Mucosa of descending colon (tissue), 3 donors: ENCODE measurements around the gene POU5F1. TPM values are rescaled to one million over a fixed set of nuclear protein-coding genes. Genes with fewer than 3 reads are reported as not detected.
"Not testable (repeated sequence)": the region's sequence is repeated elsewhere in the genome, so short reads cannot be mapped to it uniquely, and the experiment has no call there.

Experiments
- ATAC-seq: fragments of 200-7000 bp; cut with Tn5 transposase; one replicate; pipeline ENCODE4 v1.9.1; 2020; ENCODE audit warnings: mild to moderate bottlenecking, moderate library complexity
- DNase-seq, 3 donors: peaks; one replicate each; pipeline ENCODE4 v3.0.0-alpha.2; 2020
- H3K36me3 ChIP-seq: fragments of 200-600 bp; one replicate; pipeline ENCODE4 v1.8.0; 2021; ENCODE audit warnings: low read depth, mild to moderate bottlenecking
- H3K4me1 ChIP-seq: fragments of 200-600 bp; one replicate; pipeline ENCODE4 v1.8.0; 2021; ENCODE audit warnings: low read depth, mild to moderate bottlenecking
- H3K4me3 ChIP-seq: fragments of 200-600 bp; one replicate; pipeline ENCODE4 v1.8.0; 2021; ENCODE audit warnings: mild to moderate bottlenecking
- H3K9me3 ChIP-seq: fragments of 200-600 bp; one replicate; pipeline ENCODE4 v1.8.0; 2021; ENCODE audit warnings: mild to moderate bottlenecking
- intact Hi-C, 2 donors: fragments of 100-400 bp; cut with DNase I in 1 of 2; cut with micrococcal nuclease in 1 of 2; formaldehyde crosslinking; loops; one replicate each; pipeline versions ENCODE4 v1.11.0 to v1.11.1; 2022; cut with DNase I, micrococcal nuclease
- long read RNA-seq, 2 donors: library from polyadenylated mRNA; unstranded; transcript quantifications; one replicate each; pipeline ENCODE4 v2.0.0, GENCODE V29; 2019 to 2021
- total RNA-seq, 3 donors: library from RNA; stranded (reverse); fragmentation: NEBNext Ultra II Directional in 2 of 3; extraction: Animal tissue kit (Norgen Biotek cat#: 25700) in 2 of 3; gene quantifications; one replicate each; pipeline versions ENCODE4 v1.2.1 to v1.2.4, GENCODE V29; 2021 to 2023
- TF ChIP-seq, protein P1 (sequence below): fragments of 200-600 bp; IDR thresholded peaks from one replicate; pipeline ENCODE4 v1.8.0; 2022; ENCODE audit warnings: antibody characterized with exemption, mild to moderate bottlenecking
- donor health status: DM: no; HTN: no; CAD: no; lungs with moderate emphysema.
- donor health status: DM: no; HTN: no; CAD: no.
- donor health status: DM: no; HTN: yes; CAD: no.

Gene POU5F1
- 1 to 10 TPM; 2.1 to 5.8 (median 3.4) TPM for total RNA-seq
- long read RNA-seq, donor 1, partial matches to known transcripts, result 0 of 1 reads
- long read RNA-seq, donor 1, other reads (novel, unspliced or antisense), result 1 of 1 reads
- long read RNA-seq, donor 2, partial matches to known transcripts, result 0 of 7 reads
- long read RNA-seq, donor 2, other reads (novel, unspliced or antisense), result 7 of 7 reads

DNA sequence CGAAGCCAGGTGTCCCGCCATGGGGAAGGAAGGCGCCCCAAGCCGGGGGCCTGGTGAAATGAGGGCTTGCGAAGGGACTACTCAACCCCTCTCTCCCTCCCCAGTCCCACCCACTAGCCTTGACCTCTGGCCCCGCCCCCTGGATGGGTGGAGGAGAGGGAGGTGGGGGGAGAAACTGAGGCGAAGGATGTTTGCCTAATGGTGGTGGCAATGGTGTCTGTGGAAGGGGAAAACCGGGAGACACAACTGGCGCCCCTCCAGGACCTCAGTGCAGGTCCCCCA is at the start of gene POU5F1:
TSS of gene POU5F1 (minus strand) at position 83 of the 282 bp plus-strand sequence. CDS start at position 21, 62 bp downstream.
- Histone ChIP-seq H3K9me3 (no peaks in the 10 kb centered on the region), H3K4me1 (no peaks in the 10 kb centered on the region), H3K4me3 (no peak within 1 kb of the TSS), H3K36me3 (no peaks in the 10 kb centered on the region)
- DNase-seq (no peak), ATAC-seq (no peak)
- TF ChIP-seq, protein P1, sequence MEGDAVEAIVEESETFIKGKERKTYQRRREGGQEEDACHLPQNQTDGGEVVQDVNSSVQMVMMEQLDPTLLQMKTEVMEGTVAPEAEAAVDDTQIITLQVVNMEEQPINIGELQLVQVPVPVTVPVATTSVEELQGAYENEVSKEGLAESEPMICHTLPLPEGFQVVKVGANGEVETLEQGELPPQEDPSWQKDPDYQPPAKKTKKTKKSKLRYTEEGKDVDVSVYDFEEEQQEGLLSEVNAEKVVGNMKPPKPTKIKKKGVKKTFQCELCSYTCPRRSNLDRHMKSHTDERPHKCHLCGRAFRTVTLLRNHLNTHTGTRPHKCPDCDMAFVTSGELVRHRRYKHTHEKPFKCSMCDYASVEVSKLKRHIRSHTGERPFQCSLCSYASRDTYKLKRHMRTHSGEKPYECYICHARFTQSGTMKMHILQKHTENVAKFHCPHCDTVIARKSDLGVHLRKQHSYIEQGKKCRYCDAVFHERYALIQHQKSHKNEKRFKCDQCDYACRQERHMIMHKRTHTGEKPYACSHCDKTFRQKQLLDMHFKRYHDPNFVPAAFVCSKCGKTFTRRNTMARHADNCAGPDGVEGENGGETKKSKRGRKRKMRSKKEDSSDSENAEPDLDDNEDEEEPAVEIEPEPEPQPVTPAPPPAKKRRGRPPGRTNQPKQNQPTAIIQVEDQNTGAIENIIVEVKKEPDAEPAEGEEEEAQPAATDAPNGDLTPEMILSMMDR, result no peak
- intact Hi-C loops, result no loop called here

DNA sequence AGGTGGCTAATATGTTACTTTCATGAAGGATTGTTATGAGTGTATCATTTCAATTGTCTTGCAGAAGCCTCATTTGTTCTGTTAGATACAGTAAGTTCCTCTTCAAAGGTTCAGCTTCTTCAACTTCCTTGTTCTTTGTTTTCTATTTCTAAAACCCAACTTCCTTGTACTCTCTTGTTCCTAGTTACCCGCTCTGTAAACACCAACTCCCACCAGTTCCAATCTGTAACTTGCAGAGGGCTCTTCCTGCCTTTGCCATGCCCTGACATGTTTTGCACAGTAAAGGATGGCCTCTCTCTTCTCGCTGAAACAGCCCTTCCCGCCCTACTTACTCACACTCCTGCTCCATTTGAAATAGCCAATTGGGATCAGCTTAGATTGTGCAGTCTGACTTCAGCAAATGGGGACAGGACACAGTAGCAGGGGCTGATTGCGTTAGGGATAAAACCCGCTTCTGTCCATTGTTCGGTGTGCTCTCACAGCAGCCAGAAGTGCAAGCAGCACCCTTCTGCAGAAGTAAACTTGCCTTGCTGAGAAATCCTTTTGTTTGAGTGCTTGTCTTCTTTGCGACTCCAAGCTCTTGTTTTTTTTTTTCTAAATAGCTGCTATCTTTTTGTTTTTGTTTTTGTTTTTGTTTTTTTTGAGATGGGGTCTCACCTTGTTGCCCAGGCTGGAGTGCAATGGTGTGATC is 45.9 kb upstream of the POU5F1 start:
- intact Hi-C loops, result no loop called here
- TF ChIP-seq, protein P1, result no peak
- no peaks in the 10 kb centered on the region for H3K36me3 ChIP-seq
- ATAC-seq, result peak; percentile 94
- no peak overlapping the region for H3K4me3 ChIP-seq
- peaks cover 7% of the 10 kb centered on the region for H3K9me3 ChIP-seq
- DNase-seq, result no peak
- H3K4me1 ChIP-seq, result no peaks in the 10 kb centered on the region

DNA sequence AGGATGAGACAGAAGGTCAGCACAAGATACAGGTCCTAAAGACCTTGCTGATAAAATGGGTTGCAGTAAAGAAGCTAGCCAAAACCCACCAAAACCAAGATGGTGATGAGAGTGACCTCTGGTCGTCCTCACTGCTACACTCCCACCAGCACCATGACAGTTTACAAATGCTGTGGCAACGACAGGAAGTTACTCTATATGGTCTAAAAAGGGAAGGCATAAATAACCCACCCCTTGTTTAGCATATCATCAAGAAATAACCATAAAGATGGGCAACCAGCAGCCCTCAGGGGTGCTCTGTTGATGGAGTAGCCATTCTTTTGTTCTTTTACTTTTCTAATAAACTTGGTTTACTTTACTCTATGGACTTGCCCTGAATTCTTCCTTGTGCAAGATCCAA is 44.7 kb upstream of the POU5F1 start:
- H3K9me3 ChIP-seq, H3K4me1 ChIP-seq, H3K36me3 ChIP-seq, intact Hi-C loops, DNase-seq, ATAC-seq, H3K4me3 ChIP-seq: not testable (repeated sequence)

DNA sequence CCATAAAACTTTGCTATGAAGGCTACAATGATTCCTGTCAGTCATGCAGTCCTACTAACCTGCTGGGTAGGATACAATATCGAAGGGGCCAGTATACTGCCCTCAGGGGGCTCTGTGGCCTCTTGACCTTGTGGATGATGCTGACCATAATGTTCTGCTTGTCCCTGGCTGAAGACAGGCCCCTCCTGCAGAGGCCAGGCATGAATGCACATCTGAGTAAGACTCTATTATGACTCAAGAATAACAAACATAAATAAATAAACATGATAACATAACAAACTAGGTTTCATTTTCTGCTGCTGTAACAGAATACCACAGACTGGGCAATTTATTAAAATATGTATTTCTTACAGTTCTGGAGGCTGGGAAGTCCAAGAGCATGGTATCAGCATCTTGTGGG is 44.0 kb upstream of the POU5F1 start:
- Histone ChIP-seq H3K36me3 (no peaks in the 10 kb centered on the region), H3K4me1 (peaks cover 3% of the 10 kb centered on the region), H3K4me3 (no peak overlapping the region), H3K9me3 (peaks cover 7% of the 10 kb centered on the region)
- no peak for ATAC-seq
- no peak for DNase-seq
- intact Hi-C loops, result no loop called here
- TF ChIP-seq, protein P1, result no peak

DNA sequence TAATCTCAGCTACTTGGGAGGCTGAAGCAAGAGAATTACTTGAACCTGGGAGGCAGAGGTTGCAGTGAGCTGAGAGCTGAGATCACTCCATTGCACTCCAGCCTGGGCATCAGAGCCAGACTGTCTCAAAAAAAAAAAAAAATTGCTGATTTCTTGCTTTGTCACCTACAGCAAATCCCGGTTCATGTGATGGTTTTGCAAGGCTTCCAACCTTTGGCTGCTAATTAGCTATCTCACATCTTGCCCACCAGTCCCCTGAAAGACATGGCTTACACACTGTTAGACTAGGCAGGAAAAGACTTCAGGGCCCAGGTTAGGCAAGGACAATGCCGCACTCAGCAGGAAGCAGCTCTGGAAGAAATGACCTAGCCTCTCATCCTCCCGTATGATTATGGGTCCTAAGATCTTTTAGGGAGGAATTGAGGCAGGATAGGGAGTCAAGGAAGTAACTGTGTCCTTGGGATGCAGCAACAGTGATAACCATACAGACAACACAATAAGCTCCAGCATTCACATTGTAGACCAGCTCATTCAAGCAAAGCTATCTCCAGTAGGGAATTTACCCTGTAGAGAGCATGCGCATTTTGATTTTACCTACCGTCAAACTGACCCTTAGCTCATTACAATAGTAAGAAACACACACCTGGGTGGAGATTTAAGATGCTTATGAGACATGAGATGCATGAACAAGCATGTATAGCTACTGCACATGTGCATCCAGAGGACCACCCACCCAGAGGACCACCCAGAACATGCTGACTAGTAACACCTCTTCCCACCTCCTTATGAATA is 40.5 kb upstream of the POU5F1 start:
- no peaks in the 10 kb centered on the region for H3K9me3 ChIP-seq
- ATAC-seq, result no peak
- TF ChIP-seq, protein P1, result no peak
- no peak for DNase-seq
- no peaks in the 10 kb centered on the region for H3K36me3 ChIP-seq
- no peak overlapping the region for H3K4me3 ChIP-seq
- intact Hi-C loops, result no loop called here
- peaks cover 10% of the 10 kb centered on the region for H3K4me1 ChIP-seq

DNA sequence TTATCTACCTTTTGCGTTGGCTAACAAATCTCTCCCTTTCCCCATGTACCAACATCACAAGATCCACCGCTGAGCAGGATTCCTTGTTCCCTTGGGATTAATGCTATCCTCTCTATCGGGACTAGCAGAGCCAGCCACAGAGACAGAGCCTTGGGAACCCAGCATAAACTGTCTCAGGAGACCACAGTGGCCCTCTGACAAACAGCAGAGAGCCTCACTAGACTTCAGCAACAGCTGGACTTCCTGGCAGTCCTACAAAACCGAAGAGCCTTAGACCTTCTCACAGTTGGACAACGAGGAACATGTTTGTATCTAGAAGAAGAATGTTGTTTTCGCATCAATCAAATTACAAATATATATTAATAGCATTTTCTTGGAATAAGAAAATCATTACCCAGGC is 39.6 kb upstream of the POU5F1 start:
- H3K36me3 ChIP-seq, result no peaks in the 10 kb centered on the region
- TF ChIP-seq, protein P1, result no peak
- H3K9me3 ChIP-seq, result no peaks in the 10 kb centered on the region
- DNase-seq (no peak), ATAC-seq (no peak)
- intact Hi-C loops, result no loop called here
- H3K4me1 ChIP-seq, result peaks cover 11% of the 10 kb centered on the region
- no peak overlapping the region for H3K4me3 ChIP-seq
